HEK293 (cell line): ENCODE results near the gene SNAPC2.
"Not testable (repeated sequence)": the region's sequence is repeated elsewhere in the genome, so short reads cannot be mapped to it uniquely, and the experiment has no call there.

Experiments used
- CTCF ChIA-PET: fragments of 350-600 bp; formaldehyde crosslinking; extraction: SDS; loops from one replicate; lab custom pipeline; 2021; ENCODE audit warnings: antibody characterized with exemption; lab: Yijun Ruan, JAX
- POLR2A ChIA-PET: fragments of 300-600 bp; formaldehyde crosslinking; extraction: SDS; loops from one replicate; lab custom pipeline; 2020; ENCODE audit warnings: antibody characterized with exemption, inconsistent platforms; lab: Yijun Ruan, JAX
- H3K27ac ChIP-seq: fragments of 200-500 bp; sonication (Bioruptor generic); 2 replicates; pipeline ENCODE4 v1.5.1; 2014; ENCODE audit warnings: low read depth, low read length, control low read depth, inconsistent platforms; ENCODE audit errors: extremely low read depth
- H3K36me3 ChIP-seq, 2 experiments: fragments of 200-500 bp in 1 of 2; sonication (Bioruptor generic) in 1 of 2; 1 replicate in 1 of 2; 2 replicates in 1 of 2; pipeline ENCODE4 v1.5.1; 2014 to 2017; ENCODE audit warnings: inconsistent platforms in 2 of 2, low read length in 2 of 2; ENCODE audit not compliant: control insufficient read depth in 2 of 2, insufficient read depth in 1 of 2
- H3K4me1 ChIP-seq: fragments of 200-500 bp; sonication (Bioruptor generic); 2 replicates; pipeline ENCODE4 v1.5.1; 2014; ENCODE audit warnings: mild to moderate bottlenecking, low read length, inconsistent platforms; ENCODE audit not compliant: control insufficient read depth, insufficient read depth
- H3K4me3 ChIP-seq: 2 replicates; pipeline ENCODE4 v1.5.1; 2011; ENCODE audit warnings: low read depth, mild to moderate bottlenecking, control low read depth, low read length, moderate library complexity
- H3K9me3 ChIP-seq: fragments of 200-500 bp; sonication (Bioruptor generic); 2 replicates; pipeline ENCODE4 v1.5.1; 2014; ENCODE audit warnings: low read depth, low read length, inconsistent platforms; ENCODE audit not compliant: control insufficient read depth, insufficient read depth
- KLF1 ChIP-seq: fragments of 450-650 bp; formaldehyde crosslinking; IDR thresholded peaks from 2 replicates; pipeline ENCODE4 v1.5.1; 2016; ENCODE audit warnings: missing biosample characterization, missing genetic modification characterization
- KLF7 ChIP-seq: fragments of 450-650 bp; formaldehyde crosslinking; IDR thresholded peaks from 2 replicates; pipeline ENCODE4 v1.5.1; 2016; ENCODE audit warnings: missing biosample characterization, missing genetic modification characterization, borderline replicate concordance
- KLF8 ChIP-seq: fragments of 450-650 bp; formaldehyde crosslinking; IDR thresholded peaks from 2 replicates; pipeline ENCODE4 v1.5.1; 2016; ENCODE audit warnings: missing biosample characterization, missing genetic modification characterization
- ZBTB8A ChIP-seq: fragments of 450-650 bp; formaldehyde crosslinking; IDR thresholded peaks from 2 replicates; pipeline ENCODE4 v1.5.1; 2016; ENCODE audit warnings: missing biosample characterization, missing genetic modification characterization
- ZFHX2 ChIP-seq: fragments of 450-650 bp; formaldehyde crosslinking; conservative IDR thresholded peaks from 2 replicates; pipeline ENCODE4 v1.5.1; 2016; ENCODE audit warnings: missing biosample characterization, missing genetic modification characterization
- ZNF146 ChIP-seq: fragments of 450-650 bp; formaldehyde crosslinking; IDR thresholded peaks from 2 replicates; pipeline ENCODE4 v1.5.1; 2016; ENCODE audit warnings: missing biosample characterization, missing genetic modification characterization
- ZNF157 ChIP-seq: fragments of 450-650 bp; formaldehyde crosslinking; IDR thresholded peaks from 2 replicates; pipeline ENCODE4 v1.5.1; 2016; ENCODE audit warnings: missing biosample characterization, missing genetic modification characterization
- ZNF184 ChIP-seq: fragments of 450-650 bp; IDR thresholded peaks from 2 replicates; pipeline ENCODE4 v1.5.1; 2018; ENCODE audit warnings: missing biosample characterization, mild to moderate bottlenecking, missing genetic modification characterization
- ZNF2 ChIP-seq: fragments of 450-650 bp; formaldehyde crosslinking; IDR thresholded peaks from 2 replicates; pipeline ENCODE4 v1.5.1; 2016; ENCODE audit warnings: missing biosample characterization, missing genetic modification characterization
- ZNF248 ChIP-seq: fragments of 450-650 bp; formaldehyde crosslinking; IDR thresholded peaks from 2 replicates; pipeline ENCODE4 v1.5.1; 2017; ENCODE audit warnings: missing biosample characterization, missing genetic modification characterization
- ZNF335 ChIP-seq: fragments of 450-650 bp; formaldehyde crosslinking; conservative IDR thresholded peaks from 2 replicates; pipeline ENCODE4 v1.5.1; 2016; ENCODE audit warnings: missing biosample characterization, missing genetic modification characterization
- ZNF501 ChIP-seq: fragments of 450-650 bp; formaldehyde crosslinking; IDR thresholded peaks from 2 replicates; pipeline ENCODE4 v1.5.1; 2016; ENCODE audit warnings: missing biosample characterization, missing genetic modification characterization
- ZNF558 ChIP-seq: fragments of 450-650 bp; formaldehyde crosslinking; IDR thresholded peaks from 2 replicates; pipeline ENCODE4 v1.5.1; 2016; ENCODE audit warnings: missing biosample characterization, missing genetic modification characterization
- ZNF664 ChIP-seq: fragments of 450-650 bp; formaldehyde crosslinking; IDR thresholded peaks from 2 replicates; pipeline ENCODE4 v1.5.1; 2016; ENCODE audit warnings: missing biosample characterization, missing genetic modification characterization
- TF ChIP-seq, protein P1 (sequence below): fragments of 450-650 bp; formaldehyde crosslinking; IDR thresholded peaks from 2 replicates; pipeline ENCODE4 v1.5.1; 2016; ENCODE audit warnings: missing biosample characterization, missing genetic modification characterization

The SNAPC2 gene

DNA sequence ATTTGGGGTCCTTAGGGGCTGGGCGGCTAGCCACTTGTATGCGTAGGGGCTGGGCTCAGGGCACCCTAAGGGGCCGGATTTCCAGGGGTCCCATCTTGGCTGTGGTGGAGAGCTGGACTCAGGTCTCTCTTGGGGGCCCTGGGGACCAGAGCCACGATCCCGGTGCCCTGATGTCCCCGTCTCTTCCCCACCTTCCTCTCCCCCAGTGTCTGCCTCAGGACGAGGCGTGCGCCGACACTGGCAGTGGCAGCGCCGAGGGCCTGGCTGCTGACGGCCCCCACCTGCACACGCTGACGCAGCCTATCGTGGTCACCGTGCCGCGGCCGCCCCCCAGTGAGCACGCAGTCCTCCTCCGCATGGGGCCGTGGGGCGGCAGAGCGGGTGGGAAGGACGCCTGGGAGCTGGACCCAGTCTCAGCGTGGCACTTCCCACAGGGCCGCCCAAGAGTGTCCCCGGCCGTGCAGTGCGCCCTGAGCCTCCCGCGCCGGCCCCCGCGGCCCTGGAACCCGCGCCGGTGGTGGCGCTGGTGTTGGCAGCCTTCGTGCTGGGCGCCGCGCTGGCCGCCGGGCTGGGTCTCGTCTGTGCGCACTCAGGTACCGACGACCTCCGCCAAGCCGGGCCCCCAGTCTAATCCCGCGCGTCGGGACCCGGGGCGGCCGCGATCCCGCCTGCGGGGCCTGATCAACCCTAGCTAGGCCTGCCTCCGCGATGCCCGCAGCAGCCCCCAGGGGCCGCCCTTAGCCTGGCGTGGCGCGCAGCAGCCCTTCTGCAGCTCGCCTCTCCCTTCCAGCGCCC lies 2.7 kb upstream of the SNAPC2 start (continued):
- TF ChIP-seq ZNF184 (0 out of 2 replicates have a peak, but pooled peaks have one; percentile 25), ZFHX2 (tag by site-specific recombination) (peak; percentile 92)

DNA sequence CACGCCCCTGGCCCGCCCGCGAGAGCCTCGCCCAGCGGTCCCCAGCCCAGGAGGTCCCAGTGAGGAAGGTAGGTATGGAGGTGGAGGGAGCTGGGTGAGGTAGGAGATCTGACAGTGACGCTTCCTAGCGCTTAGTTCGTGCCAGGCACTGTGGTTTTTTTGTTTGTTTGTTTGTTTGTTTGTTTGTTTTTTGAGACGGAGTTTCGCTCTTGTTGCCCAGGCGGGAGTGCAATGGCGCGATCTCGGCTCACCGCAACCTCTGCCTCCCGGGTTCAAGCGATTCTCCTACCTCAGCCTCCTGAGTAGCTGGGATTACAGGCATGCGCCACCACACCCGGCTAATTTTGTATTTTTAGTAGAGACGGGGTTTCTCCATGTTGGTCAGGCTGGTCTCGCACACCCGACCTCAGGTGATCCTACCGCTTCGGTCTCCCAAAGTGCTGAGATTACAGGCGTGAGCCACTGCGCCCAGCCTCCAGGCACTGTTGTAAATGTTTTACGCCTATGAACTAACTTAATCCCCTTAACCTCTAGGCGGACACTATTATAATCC lies 2.0 kb upstream of the SNAPC2 start:
- H3K4me1 ChIP-seq, H3K9me3 ChIP-seq, H3K4me3 ChIP-seq, H3K27ac ChIP-seq: not testable (repeated sequence)
- H3K36me3 ChIP-seq = peaks cover 0 to 13% of the 10 kb centered on the region in 2 experiments; a peak in 2 of 3 replicates
- ChIA-PET CTCF (interaction anchor here (0.6 to 2.5 kb wide), 9 partner anchors 9 to 402 kb away, joined by 3 to 21 read pairs (median 3); partner anchors contain the start of gene TIMM44), POLR2A (interaction anchor here (0.6 to 2.2 kb wide), 7 partner anchors 9 to 518 kb away, joined by 3 to 9 read pairs (median 5); partner anchors contain the start of genes ELAVL1, MAP2K7 and TIMM44)
- peak; percentile 85 for TF ChIP-seq KLF1 (tag by site-specific recombination)
- TF ChIP-seq, protein P1, sequence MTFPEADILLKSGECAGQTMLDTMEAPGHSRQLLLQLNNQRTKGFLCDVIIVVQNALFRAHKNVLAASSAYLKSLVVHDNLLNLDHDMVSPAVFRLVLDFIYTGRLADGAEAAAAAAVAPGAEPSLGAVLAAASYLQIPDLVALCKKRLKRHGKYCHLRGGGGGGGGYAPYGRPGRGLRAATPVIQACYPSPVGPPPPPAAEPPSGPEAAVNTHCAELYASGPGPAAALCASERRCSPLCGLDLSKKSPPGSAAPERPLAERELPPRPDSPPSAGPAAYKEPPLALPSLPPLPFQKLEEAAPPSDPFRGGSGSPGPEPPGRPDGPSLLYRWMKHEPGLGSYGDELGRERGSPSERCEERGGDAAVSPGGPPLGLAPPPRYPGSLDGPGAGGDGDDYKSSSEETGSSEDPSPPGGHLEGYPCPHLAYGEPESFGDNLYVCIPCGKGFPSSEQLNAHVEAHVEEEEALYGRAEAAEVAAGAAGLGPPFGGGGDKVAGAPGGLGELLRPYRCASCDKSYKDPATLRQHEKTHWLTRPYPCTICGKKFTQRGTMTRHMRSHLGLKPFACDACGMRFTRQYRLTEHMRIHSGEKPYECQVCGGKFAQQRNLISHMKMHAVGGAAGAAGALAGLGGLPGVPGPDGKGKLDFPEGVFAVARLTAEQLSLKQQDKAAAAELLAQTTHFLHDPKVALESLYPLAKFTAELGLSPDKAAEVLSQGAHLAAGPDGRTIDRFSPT (tag by site-specific recombination) = 0 out of 2 replicates have a peak, but pooled peaks have one; percentile 42
- TF ChIP-seq ZNF335 (tag by site-specific recombination) = peak; percentile 31
- 0 out of 2 replicates have a peak, but pooled peaks have one; percentile 16 for TF ChIP-seq KLF7 (tag by site-specific recombination)
- TF ChIP-seq KLF8 (tag by site-specific recombination) = peak; percentile 20; the same call in 1 of the 2 replicates
- TF ChIP-seq ZNF146 = peak; percentile 3; the same call in 1 of the 2 replicates
- peak; percentile 63; the same call in 1 of the 2 replicates for TF ChIP-seq ZNF2 (tag by site-specific recombination)
- TF ChIP-seq ZBTB8A (tag by site-specific recombination) = peak; percentile 95; the same call in 1 of the 2 replicates

DNA sequence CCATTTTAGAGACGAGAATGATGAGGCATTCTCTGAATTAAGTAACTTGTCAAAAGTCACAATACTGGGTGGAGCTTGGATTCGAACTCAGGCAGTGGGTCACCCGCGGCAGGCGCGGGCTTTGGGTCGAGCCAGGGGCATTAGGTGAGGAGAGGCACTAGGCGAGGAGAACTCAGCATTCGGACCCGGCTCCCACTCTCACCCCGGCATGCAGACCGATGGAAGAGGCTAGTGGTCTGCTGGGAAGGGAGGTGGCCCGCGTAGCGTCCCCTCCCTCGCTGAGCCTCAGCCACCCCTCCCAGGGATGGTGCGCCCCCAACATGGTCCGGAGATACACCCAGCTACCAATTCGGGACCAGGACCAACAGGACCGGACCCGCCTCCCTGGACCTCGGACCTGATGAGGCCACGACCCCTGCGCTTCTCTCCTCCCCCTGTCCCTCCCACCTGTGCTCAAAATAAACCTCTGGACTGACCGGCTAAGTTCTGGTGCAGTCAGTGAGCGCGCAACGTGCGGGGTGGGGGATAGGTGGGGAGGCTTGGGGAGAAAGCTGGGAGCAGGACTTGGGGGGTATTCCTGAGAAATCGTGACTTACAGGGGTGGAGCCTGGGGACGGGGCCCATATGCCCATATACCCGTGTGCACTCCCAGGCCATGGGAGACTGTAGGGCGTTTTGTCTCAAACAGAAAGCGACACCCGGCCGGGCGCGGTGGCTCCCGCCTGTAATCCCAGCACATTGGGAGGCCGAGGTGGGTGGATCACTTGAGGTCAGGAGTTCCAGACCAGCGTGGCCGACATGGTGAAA lies 1.3 kb upstream of the SNAPC2 start:
- H3K9me3 ChIP-seq = no peaks in the 10 kb centered on the region
- no peak for TF ChIP-seq ZNF558 (tag by site-specific recombination)
- TF ChIP-seq KLF1 (tag by site-specific recombination) = peak; percentile 40; the same call in 1 of the 2 replicates
- no peak for TF ChIP-seq ZNF664 (tag by site-specific recombination)
- no peak for TF ChIP-seq ZNF248
- no peak for TF ChIP-seq ZNF157 (tag by site-specific recombination)
- TF ChIP-seq ZNF501 (tag by site-specific recombination) = no peak
- ChIA-PET CTCF (interaction anchor here (0.7 to 3.1 kb wide), 8 partner anchors 10 to 401 kb away, joined by 3 to 25 read pairs (median 3); partner anchors contain the start of genes MAP2K7 and TIMM44), POLR2A (interaction anchor here (1.1 to 3.5 kb wide), 11 partner anchors 7 to 87 kb away, joined by 3 to 36 read pairs (median 14); partner anchors contain the start of genes ELAVL1, LRRC8E, MAP2K7 and TIMM44)
- H3K4me3 ChIP-seq = no peak overlapping the region
- H3K36me3 ChIP-seq = peaks cover 0 to 15% of the 10 kb centered on the region in 2 experiments; a peak in 1 of 3 replicates
- no peak overlapping the region for H3K27ac ChIP-seq
- H3K4me1 ChIP-seq = peaks cover 3% of the 10 kb centered on the region; the same call in 1 of the 2 replicates
